Neural progenitor cell (in vitro differentiated cells): Measurements from ENCODE around the gene GAB1. TPM values are rescaled to one million over a fixed set of nuclear protein-coding genes. Genes with fewer than 3 reads are reported as not detected.

Source experiments
- DNase-seq: peaks from one replicate; pipeline ENCODE4 v3.0.0-alpha.2; 2016; ENCODE audit warnings: low spot score
- H2AFZ ChIP-seq: fragments of 200-600 bp; sonication (generic); replicated peaks from 2 replicates; pipeline ENCODE4 v1.6.1; 2016; ENCODE audit warnings: antibody characterized with exemption
- H3F3A ChIP-seq: fragments of 200-600 bp; sonication (generic); 2 replicates; pipeline ENCODE4 v1.6.1; 2016; ENCODE audit warnings: antibody characterized with exemption, low read depth
- H3K27ac ChIP-seq: fragments of 200-600 bp; sonication (generic); 2 replicates; pipeline ENCODE4 v1.5.1; 2016; ENCODE audit warnings: mild to moderate bottlenecking
- H3K27me3 ChIP-seq: fragments of 200-600 bp; sonication (generic); 2 replicates; pipeline ENCODE4 v1.6.1; 2016; ENCODE audit warnings: mild to moderate bottlenecking, moderate library complexity
- H3K36me3 ChIP-seq: fragments of 200-600 bp; sonication (generic); 2 replicates; pipeline ENCODE4 v1.5.1; 2016
- H3K4me1 ChIP-seq: fragments of 200-600 bp; sonication (generic); 2 replicates; pipeline ENCODE4 v1.6.1; 2016; ENCODE audit warnings: mixed run types
- H3K4me2 ChIP-seq: fragments of 200-600 bp; sonication (generic); 2 replicates; pipeline ENCODE4 v1.6.1; 2016
- H3K4me3 ChIP-seq: fragments of 200-600 bp; sonication (generic); 2 replicates; pipeline ENCODE4 v1.5.1; 2016
- H3K79me2 ChIP-seq: fragments of 200-600 bp; sonication (generic); 2 replicates; pipeline ENCODE4 v1.6.1; 2016; ENCODE audit warnings: low read depth
- H3K9ac ChIP-seq: fragments of 200-600 bp; sonication (generic); 2 replicates; pipeline ENCODE4 v1.6.1; 2016
- H3K9me3 ChIP-seq: fragments of 200-600 bp; sonication (generic); 2 replicates; pipeline ENCODE4 v1.5.1; 2016; ENCODE audit warnings: low read depth
- H4K20me1 ChIP-seq: fragments of 200-600 bp; sonication (generic); 2 replicates; pipeline ENCODE4 v1.6.1; 2016; ENCODE audit warnings: low read depth
- H3K27ac Mint-ChIP-seq: 3 replicates; pipeline ENCODE4 v1.8.0; 2021; ENCODE audit warnings: mixed read lengths
- H3K27me3 Mint-ChIP-seq: 2 replicates; pipeline ENCODE4 v1.8.0; 2022; ENCODE audit warnings: low read depth, mild to moderate bottlenecking, inconsistent platforms, moderate library complexity, mixed read lengths; ENCODE audit not compliant: insufficient read depth
- H3K36me3 Mint-ChIP-seq: 3 replicates; pipeline ENCODE4 v1.8.0; 2021; ENCODE audit warnings: mixed read lengths
- H3K4me1 Mint-ChIP-seq: 3 replicates; pipeline ENCODE4 v1.8.0; 2021; ENCODE audit warnings: mixed read lengths
- H3K4me3 Mint-ChIP-seq: 3 replicates; pipeline ENCODE4 v1.8.0; 2021; ENCODE audit warnings: mild to moderate bottlenecking, moderate library complexity, mixed read lengths
- H3K9me3 Mint-ChIP-seq: 3 replicates; pipeline ENCODE4 v1.8.0; 2020; ENCODE audit warnings: mixed read lengths
- EZH2 ChIP-seq: fragments of 200-600 bp; sonication (generic); IDR thresholded peaks from 2 replicates; pipeline ENCODE4 v1.6.1; 2017; ENCODE audit warnings: antibody characterized with exemption, mild to moderate bottlenecking, moderate library complexity
- EZH2phosphoT487 ChIP-seq: fragments of 200-600 bp; sonication (generic); IDR thresholded peaks from 2 replicates; pipeline ENCODE4 v1.6.1; 2017; ENCODE audit warnings: antibody characterized with exemption
- total RNA-seq: library from RNA; depleted of rRNA; stranded (reverse); fragments of >200 nt; gene quantifications from 2 replicates; pipeline ENCODE4 v1.2.3, GENCODE V29; 2015; ENCODE audit warnings: low replicate concordance
- TF ChIP-seq, protein P1 (sequence below): fragments of 200-600 bp; sonication (generic); IDR thresholded peaks from 2 replicates; pipeline ENCODE4 v1.5.1; 2017; ENCODE audit warnings: antibody characterized with exemption, mild to moderate bottlenecking

Gene GAB1
- total RNA-seq, 1 donor from 2014 or later: 31.3 TPM

- Histone ChIP-seq H3K79me2 (no peaks in the 10 kb centered on the region), H3K4me3 (no peak overlapping the region), H3F3A (no peaks in the 10 kb centered on the region), H4K20me1 (no peaks in the 10 kb centered on the region), H3K4me2 (no peak overlapping the region), H3K27me3 (no peaks in the 10 kb centered on the region), H3K9me3 (no peaks in the 10 kb centered on the region), H3K9ac (no peak overlapping the region), H3K4me1 (peaks cover 10% of the 10 kb centered on the region), H3K36me3 (no peaks in the 10 kb centered on the region), H3K27ac (no peak overlapping the region), H2AFZ (no peak overlapping the region)
- no peak for DNase-seq
- H3K9me3 Mint-ChIP-seq: no peaks in the 10 kb centered on the region
- H3K4me1 Mint-ChIP-seq: peaks cover 9% of the 10 kb centered on the region
- H3K36me3 Mint-ChIP-seq: no peaks in the 10 kb centered on the region
- H3K27me3 Mint-ChIP-seq: peaks cover 2% of the 10 kb centered on the region
- no peak overlapping the region for H3K4me3 Mint-ChIP-seq
- TF ChIP-seq, protein P1, sequence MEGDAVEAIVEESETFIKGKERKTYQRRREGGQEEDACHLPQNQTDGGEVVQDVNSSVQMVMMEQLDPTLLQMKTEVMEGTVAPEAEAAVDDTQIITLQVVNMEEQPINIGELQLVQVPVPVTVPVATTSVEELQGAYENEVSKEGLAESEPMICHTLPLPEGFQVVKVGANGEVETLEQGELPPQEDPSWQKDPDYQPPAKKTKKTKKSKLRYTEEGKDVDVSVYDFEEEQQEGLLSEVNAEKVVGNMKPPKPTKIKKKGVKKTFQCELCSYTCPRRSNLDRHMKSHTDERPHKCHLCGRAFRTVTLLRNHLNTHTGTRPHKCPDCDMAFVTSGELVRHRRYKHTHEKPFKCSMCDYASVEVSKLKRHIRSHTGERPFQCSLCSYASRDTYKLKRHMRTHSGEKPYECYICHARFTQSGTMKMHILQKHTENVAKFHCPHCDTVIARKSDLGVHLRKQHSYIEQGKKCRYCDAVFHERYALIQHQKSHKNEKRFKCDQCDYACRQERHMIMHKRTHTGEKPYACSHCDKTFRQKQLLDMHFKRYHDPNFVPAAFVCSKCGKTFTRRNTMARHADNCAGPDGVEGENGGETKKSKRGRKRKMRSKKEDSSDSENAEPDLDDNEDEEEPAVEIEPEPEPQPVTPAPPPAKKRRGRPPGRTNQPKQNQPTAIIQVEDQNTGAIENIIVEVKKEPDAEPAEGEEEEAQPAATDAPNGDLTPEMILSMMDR: no peak
- TF ChIP-seq EZH2phosphoT487 (no peak), EZH2 (no peak)
- no peak overlapping the region for H3K27ac Mint-ChIP-seq
Observed at GRCh38 chr4:143289370-143289769, 47.3 kb upstream of the GAB1 start.

DNA sequence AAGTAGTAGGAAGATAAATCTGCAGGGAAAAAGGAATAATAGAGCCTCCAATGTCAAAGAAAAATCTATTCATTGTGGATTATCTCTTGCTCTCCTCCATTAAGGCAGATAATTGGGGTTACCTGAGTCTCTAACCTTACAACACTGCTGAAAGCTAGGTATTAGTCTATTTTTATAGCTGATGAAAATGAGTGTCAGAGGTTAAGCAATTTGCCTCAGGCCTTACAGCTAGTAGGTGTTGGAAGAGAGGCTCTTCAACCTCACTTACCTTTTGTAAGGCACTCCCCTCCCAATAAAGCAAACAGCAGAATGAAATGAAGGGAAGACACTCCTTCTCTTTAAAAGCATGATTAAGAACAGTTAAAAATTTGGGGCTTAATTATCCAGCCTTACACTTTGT lies 45.4 kb upstream of the GAB1 start:
- no peaks in the 10 kb centered on the region for H3K27me3 ChIP-seq
- peaks cover 2% of the 10 kb centered on the region for H3K27me3 Mint-ChIP-seq

GRCh38 chr4:143292858-143293257 lies 43.8 kb upstream of the GAB1 start:
- no peak overlapping the region for H3K9ac ChIP-seq
- TF ChIP-seq EZH2: no peak
- TF ChIP-seq, protein P1: no peak
- H2AFZ ChIP-seq: no peak overlapping the region
- Mint-ChIP-seq H3K27me3 (peaks cover 2% of the 10 kb centered on the region), H3K36me3 (no peaks in the 10 kb centered on the region), H3K9me3 (no peaks in the 10 kb centered on the region), H3K27ac (no peak overlapping the region), H3K4me1 (no peaks in the 10 kb centered on the region), H3K4me3 (no peak overlapping the region)
- H3K36me3 ChIP-seq: no peaks in the 10 kb centered on the region
- no peaks in the 10 kb centered on the region for H3K79me2 ChIP-seq
- DNase-seq: no peak
- no peaks in the 10 kb centered on the region for H3K9me3 ChIP-seq
- no peak overlapping the region for H3K27ac ChIP-seq
- no peaks in the 10 kb centered on the region for H4K20me1 ChIP-seq
- no peak overlapping the region for H3K4me2 ChIP-seq
- H3F3A ChIP-seq: no peaks in the 10 kb centered on the region
- H3K4me3 ChIP-seq: no peak overlapping the region
- peaks cover 3% of the 10 kb centered on the region for H3K4me1 ChIP-seq
- H3K27me3 ChIP-seq: no peaks in the 10 kb centered on the region

More for the DNA sequence above, 45.4 kb upstream of the GAB1 start:
- Mint-ChIP-seq H3K27ac (no peak overlapping the region), H3K4me1 (peaks cover 5% of the 10 kb centered on the region), H3K9me3 (no peaks in the 10 kb centered on the region), H3K4me3 (no peak overlapping the region), H3K36me3 (no peaks in the 10 kb centered on the region)
- H2AFZ ChIP-seq: no peak overlapping the region
- no peak overlapping the region for H3K4me3 ChIP-seq
- H3K27ac ChIP-seq: no peak overlapping the region
- no peaks in the 10 kb centered on the region for H4K20me1 ChIP-seq
- no peaks in the 10 kb centered on the region for H3K36me3 ChIP-seq
- no peaks in the 10 kb centered on the region for H3K9me3 ChIP-seq
- no peaks in the 10 kb centered on the region for H3F3A ChIP-seq
- TF ChIP-seq EZH2phosphoT487: no peak
- TF ChIP-seq, protein P1: no peak
- TF ChIP-seq EZH2: no peak
- H3K4me1 ChIP-seq: peaks cover 3% of the 10 kb centered on the region
- H3K79me2 ChIP-seq: no peaks in the 10 kb centered on the region
- no peak overlapping the region for H3K9ac ChIP-seq
- no peak overlapping the region for H3K4me2 ChIP-seq
- no peak for DNase-seq
